Stomach (tissue), 4 donors: Measurements from ENCODE around the gene VAMP3.

Experiments used
- CTCF ChIP-seq, 7 experiments: fragments of 450-650 bp in 4 of 7; fragments of 200-600 bp in 3 of 7; sonication (generic) in 3 of 7; IDR thresholded peaks; one replicate each; pipeline ENCODE4 v1.5.1; 2016 to 2019; ENCODE audit warnings: antibody characterized with exemption in 7 of 7, control low read depth in 2 of 7, mild to moderate bottlenecking in 1 of 7
- EP300 ChIP-seq: sonication (generic); formaldehyde crosslinking; IDR thresholded peaks from one replicate; pipeline ENCODE4 v1.6.1; 2017; ENCODE audit warnings: antibody characterized with exemption
- POLR2A ChIP-seq, 4 donors: fragments of 450-650 bp; IDR thresholded peaks; one replicate each; pipeline ENCODE4 v1.6.1; 2016; ENCODE audit warnings: antibody characterized with exemption in 4 of 4, control low read depth in 2 of 4, mild to moderate bottlenecking in 1 of 4, moderate library complexity in 1 of 4

- TF ChIP-seq CTCF (IDR thresholded peaks at IDR 0.05) (no peak), EP300 (no peak), POLR2A (IDR thresholded peaks at IDR 0.05) (no peak)
Measured at GRCh38 chr1:7783178-7783711, 12.1 kb downstream of the VAMP3 start.
